ENCODE data around the gene BBX.

- TF ChIP-seq GATA3 (IDR thresholded peaks at IDR 0.05; ENCODE audit: low read depth, low read length) (no peak), GATA2 (IDR thresholded peaks at IDR 0.05; ENCODE audit: low read depth, low read length) (no peak)
Measured at GRCh38 chr3:107858876-107859275, 336.1 kb downstream of the BBX start.
